Measurements from ENCODE around the gene NVL. TPM values are rescaled to one million over a fixed set of nuclear protein-coding genes. Genes with fewer than 3 reads are reported as not detected.

The NVL gene
- total and polyA plus RNA-seq, 2 donors (not counting 3 experiments of a cell fraction or from before 2014, with no cell fraction given): 16.7 to 30.3 TPM

GRCh38 chr1:224328644-224329043 lies 1.3 kb downstream of the NVL start:
- Histone ChIP-seq H3K27ac (ENCODE audit: insufficient read depth, low read depth, low read length) (no peak overlapping the region), H3K36me3 (ENCODE audit: control insufficient read depth in 2 of 2, extremely low read depth in 1 of 2, insufficient read depth in 2 of 2, low read length in 2 of 2) (no peaks in the 10 kb centered on the region), H4K20me1 (replicated peaks; ENCODE audit: control insufficient read depth, extremely low read depth, insufficient read depth, low read length) (no peaks in the 10 kb centered on the region), H3K9ac (replicated peaks; ENCODE audit: extremely low read depth, insufficient read depth, low read length) (no peak overlapping the region), H3K4me2 (ENCODE audit: insufficient read depth, low read length) (no peak overlapping the region), H3K27me3 (ENCODE audit: control insufficient read depth in 2 of 2, insufficient read depth in 2 of 2, low read length in 2 of 2) (no peaks in the 10 kb centered on the region), H2AFZ (ENCODE audit: low read depth, low read length) (no peak overlapping the region), H3K4me1 (ENCODE audit: control insufficient read depth, extremely low read depth, insufficient read depth, low read length) (peaks cover 14% of the 10 kb centered on the region), H3K9me1 (replicated peaks; ENCODE audit: control insufficient read depth, extremely low read depth, insufficient read depth, low read length) (no peaks in the 10 kb centered on the region), H3K4me3 (replicated peaks in 1 of 3; ENCODE audit: insufficient read depth in 1 of 3, low read depth in 1 of 3, low read length in 3 of 3) (no peak overlapping the region), H3K79me2 (ENCODE audit: control insufficient read depth, insufficient read depth, low read length) (peaks cover 47% of the 10 kb centered on the region), H3K9me3 (replicated peaks; ENCODE audit: control insufficient read depth, insufficient read depth, low read length) (no peaks in the 10 kb centered on the region)
- ChIA-PET CTCF (interaction anchor here (2.3 kb wide), 1 partner anchor 213 kb away, joined by 27 read pairs; no protein-coding TSS in a partner anchor), POLR2A (no interaction called here)
- TF ChIP-seq FOS (IDR thresholded peaks at IDR 0.05; ENCODE audit: borderline replicate concordance, insufficient read depth, low read length): no peak
- TF ChIP-seq POLR2AphosphoS5 (IDR thresholded peaks at IDR 0.05; ENCODE audit: insufficient read depth, low read depth, low read length): no peak
- TF ChIP-seq, protein P1, sequence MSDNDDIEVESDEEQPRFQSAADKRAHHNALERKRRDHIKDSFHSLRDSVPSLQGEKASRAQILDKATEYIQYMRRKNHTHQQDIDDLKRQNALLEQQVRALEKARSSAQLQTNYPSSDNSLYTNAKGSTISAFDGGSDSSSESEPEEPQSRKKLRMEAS (IDR thresholded peaks at IDR 0.05; ENCODE audit: insufficient read depth, insufficient read length): no peak
- TF ChIP-seq EZH2 (IDR thresholded peaks at IDR 0.05; ENCODE audit: borderline replicate concordance, low read depth, low read length, severe bottlenecking): no peak
- no peak for TF ChIP-seq CTCF (IDR thresholded peaks at IDR 0.05; ENCODE audit: extremely low read depth in 1 of 2, insufficient read depth in 1 of 2, low read depth in 1 of 2, low read length in 2 of 2)
- TF ChIP-seq JUN (IDR thresholded peaks at IDR 0.05; ENCODE audit: borderline replicate concordance, insufficient read depth, insufficient read length, low read depth): no peak
- TF ChIP-seq POLR2A (IDR thresholded peaks at IDR 0.05; ENCODE audit: low read depth, low read length): no peak
- TF ChIP-seq MYC (IDR thresholded peaks at IDR 0.05; ENCODE audit: low read depth, low read length): no peak
- no peak for TF ChIP-seq GATA2 (IDR thresholded peaks at IDR 0.05; ENCODE audit: insufficient read depth, insufficient read length, low read depth, low read length)
- no peak for FAIRE-seq
- intact Hi-C loops (cut with micrococcal nuclease): no loop called here
- BruUV-seq (replicated peaks): no TSS peak
- dilution Hi-C loops (cut with MboI; ENCODE audit: extremely low pct_ligation_motif_present, low sequenced_read_pairs): no loop called here
- no peak for DNase-seq (ENCODE audit: low read depth, low spot score)

Data from endothelial cell of umbilical vein (primary cell).